Measurements from ENCODE around the gene FAM20A. TPM values are rescaled to one million over a fixed set of nuclear protein-coding genes. Genes with fewer than 3 reads are reported as not detected.

Gene FAM20A
- total RNA-seq, 1 experiment from 2014 or later: not detected

- BruUV-seq (replicated peaks): TSS peak; percentile 84
- DNase-seq: no peak
- H4K20me1 ChIP-seq (ENCODE audit: insufficient read depth): peaks cover 17% of the 10 kb centered on the region
- H3F3A ChIP-seq (ENCODE audit: insufficient read depth, low read depth): 0 out of 2 replicates have a peak, but pooled peaks cover 6% of the 10 kb centered on the region
- peaks cover 13% of the 10 kb centered on the region; the same call in 1 of the 2 replicates for H3K36me3 ChIP-seq (ENCODE audit: low read depth)
- no peaks in the 10 kb centered on the region for H3K9me3 ChIP-seq (ENCODE audit: insufficient read depth, low read depth)
- H3K79me2 ChIP-seq (ENCODE audit: low read depth): peaks cover 37% of the 10 kb centered on the region
- H3K9me2 ChIP-seq (ENCODE audit: insufficient read depth): no peaks in the 10 kb centered on the region
- H3K27ac ChIP-seq: peak overlapping the region; percentile 13; the same call in 1 of the 2 replicates
- no peak for TF ChIP-seq EZH2 (IDR thresholded peaks at IDR 0.05; ENCODE audit: low read depth)
- no peak for TF ChIP-seq CTCF (conservative IDR thresholded peaks at IDR 0.05)
- H3K4me1 ChIP-seq (replicated peaks; ENCODE audit: insufficient read depth): peaks cover 20% of the 10 kb centered on the region
- CTCF ChIA-PET: no interaction called here
- no peaks in the 10 kb centered on the region for H3K27me3 ChIP-seq (ENCODE audit: insufficient read depth, low read depth)
- intact Hi-C loops (cut with micrococcal nuclease; ENCODE audit: unreplicated experiment): no loop called here
- peak overlapping the region; percentile 86 for H3K4me2 ChIP-seq
- H2AFZ ChIP-seq: peak overlapping the region; percentile 97
- POLR2A ChIA-PET (ENCODE audit: unreplicated experiment): interaction anchor here (0.6 kb wide), 1 partner anchor 10 kb away, joined by 3 read pairs; no protein-coding TSS in a partner anchor
- H3K4me3 ChIP-seq: peak overlapping the region; percentile 94
These were observed 89.9 kb downstream of the FAM20A start for GRCh38 chr17:68511254-68511670.

- H3K4me1 ChIP-seq (replicated peaks; ENCODE audit: insufficient read depth): peaks cover 17% of the 10 kb centered on the region
- 0 out of 2 replicates have a peak, but pooled peaks cover 6% of the 10 kb centered on the region for H3F3A ChIP-seq (ENCODE audit: insufficient read depth, low read depth)
- CTCF ChIA-PET: no interaction called here
- peaks cover 20% of the 10 kb centered on the region for H3K79me2 ChIP-seq (ENCODE audit: low read depth)
- DNase-seq: no peak
- no peak overlapping the region for H3K27ac ChIP-seq
- no peak for TF ChIP-seq EZH2 (IDR thresholded peaks at IDR 0.05; ENCODE audit: low read depth)
- TF ChIP-seq CTCF (conservative IDR thresholded peaks at IDR 0.05): no peak
- intact Hi-C loops (cut with micrococcal nuclease; ENCODE audit: unreplicated experiment): no loop called here
- no peak overlapping the region for H3K4me3 ChIP-seq
- no peak overlapping the region for H2AFZ ChIP-seq
- H3K9me2 ChIP-seq (ENCODE audit: insufficient read depth): no peaks in the 10 kb centered on the region
- H3K4me2 ChIP-seq: no peak overlapping the region
- BruUV-seq (replicated peaks): no TSS peak
- POLR2A ChIA-PET (ENCODE audit: unreplicated experiment): no interaction called here
- no peaks in the 10 kb centered on the region; the same call in 1 of the 2 replicates for H3K9me3 ChIP-seq (ENCODE audit: insufficient read depth, low read depth)
- no peaks in the 10 kb centered on the region for H3K27me3 ChIP-seq (ENCODE audit: insufficient read depth, low read depth)
- H3K36me3 ChIP-seq (ENCODE audit: low read depth): no peaks in the 10 kb centered on the region
- H4K20me1 ChIP-seq (ENCODE audit: insufficient read depth): peaks cover 8% of the 10 kb centered on the region
These were observed 91.8 kb downstream of the FAM20A start for GRCh38 chr17:68509141-68510057.

- no peak overlapping the region for H3K4me2 ChIP-seq
- no peaks in the 10 kb centered on the region; the same call in 1 of the 2 replicates for H3K9me3 ChIP-seq (ENCODE audit: insufficient read depth, low read depth)
- H2AFZ ChIP-seq: no peak overlapping the region
- BruUV-seq (replicated peaks): no TSS peak
- peaks cover 1% of the 10 kb centered on the region; the same call in 1 of the 2 replicates for H3K79me2 ChIP-seq (ENCODE audit: low read depth)
- TF ChIP-seq EZH2 (IDR thresholded peaks at IDR 0.05; ENCODE audit: low read depth) (no peak), CTCF (conservative IDR thresholded peaks at IDR 0.05) (no peak)
- no peaks in the 10 kb centered on the region for H3K9me2 ChIP-seq (ENCODE audit: insufficient read depth)
- H3K4me3 ChIP-seq: no peak overlapping the region
- no peak overlapping the region for H3K27ac ChIP-seq
- intact Hi-C loops (cut with micrococcal nuclease; ENCODE audit: unreplicated experiment): no loop called here
- H3K27me3 ChIP-seq (ENCODE audit: insufficient read depth, low read depth): no peaks in the 10 kb centered on the region
- no peak for DNase-seq
- no peaks in the 10 kb centered on the region for H4K20me1 ChIP-seq (ENCODE audit: insufficient read depth)
- POLR2A ChIA-PET (ENCODE audit: unreplicated experiment): no interaction called here
- peaks cover 6% of the 10 kb centered on the region for H3K4me1 ChIP-seq (replicated peaks; ENCODE audit: insufficient read depth)
- no peaks in the 10 kb centered on the region for H3K36me3 ChIP-seq (ENCODE audit: low read depth)
- CTCF ChIA-PET: no interaction called here
- 0 out of 2 replicates have a peak, but pooled peaks cover 6% of the 10 kb centered on the region for H3F3A ChIP-seq (ENCODE audit: insufficient read depth, low read depth)
These were observed 93.6 kb downstream of the FAM20A start for GRCh38 chr17:68507576-68507975.

Measured in PC-9 (cell line).